ENCODE data around the gene CDK15. TPM values are rescaled to one million over a fixed set of nuclear protein-coding genes. Genes with fewer than 3 reads are reported as not detected.

Gene CDK15
- total RNA-seq, 1 experiment from 2014 or later: not detected

DNA sequence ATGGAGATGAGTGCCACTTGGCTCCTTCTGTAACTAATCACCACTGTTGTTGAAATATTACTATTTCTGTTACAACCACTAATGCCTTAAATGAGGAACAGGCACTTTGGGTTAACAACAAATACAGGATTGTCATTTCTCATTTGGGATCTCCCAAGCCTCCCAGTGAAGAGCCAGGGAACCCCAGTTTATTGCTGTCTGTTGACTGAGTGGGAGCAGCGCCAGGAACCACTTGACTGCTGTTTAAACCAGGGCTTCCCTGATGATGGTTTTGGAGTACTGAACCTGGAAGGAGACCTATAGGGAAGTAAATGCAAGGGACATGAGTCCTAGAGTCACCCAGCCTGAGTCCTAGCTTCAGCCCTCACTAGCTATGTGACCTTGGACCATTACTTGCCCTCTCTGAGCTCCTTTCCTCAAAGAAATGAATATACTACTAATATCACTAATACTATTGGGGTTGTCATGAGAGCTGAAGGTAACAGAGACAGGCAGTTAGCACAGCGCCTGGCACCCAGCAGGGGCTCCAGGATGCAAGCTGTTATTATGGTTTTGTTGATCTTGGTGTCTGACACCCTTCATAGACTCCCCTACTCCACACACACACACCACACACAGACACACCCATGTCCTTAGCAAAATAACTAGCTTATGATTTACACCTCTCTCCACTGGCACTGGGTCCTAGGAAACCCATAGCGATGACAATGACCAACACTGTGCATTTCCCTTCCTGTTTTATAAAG lies 123.1 kb downstream of the CDK15 start:
- ChIA-PET CTCF (no interaction called here), RAD21 (ENCODE audit: low non-redundant PET in 1 of 2, low total read pairs in 2 of 2, uncharacterized antibody in 2 of 2, unreplicated experiment in 2 of 2) (no interaction called here), POLR2A (no interaction called here)
- no peak for ATAC-seq
- no peaks in the 10 kb centered on the region for H3K4me1 ChIP-seq (ENCODE audit: control insufficient read depth in 1 of 2, insufficient read depth in 2 of 2, low read length in 2 of 2)
- DNase-seq (ENCODE audit: low read depth, low spot score): no peak
- no peaks in the 10 kb centered on the region for H3K9me2 ChIP-seq (ENCODE audit: insufficient read depth)
- H3K36me3 ChIP-seq (ENCODE audit: control insufficient read depth in 1 of 2, insufficient read depth in 2 of 2, low read length in 2 of 2): no peaks in the 10 kb centered on the region
- no peak for TF ChIP-seq POLR2A (IDR thresholded peaks at IDR 0.05; ENCODE audit: borderline replicate concordance, extremely low read depth, insufficient read depth, insufficient read length)
- TF ChIP-seq TCF7L2 (IDR thresholded peaks at IDR 0.05; ENCODE audit: borderline replicate concordance, extremely low read depth, insufficient read depth, insufficient read length): no peak
- no peak for TF ChIP-seq EZH2phosphoT487 (IDR thresholded peaks at IDR 0.05; ENCODE audit: borderline replicate concordance)
- TF ChIP-seq RAD21 (IDR thresholded peaks at IDR 0.05; ENCODE audit: low read depth): no peak
- TF ChIP-seq SP1 (IDR thresholded peaks at IDR 0.05; ENCODE audit: low read depth): no peak
- TF ChIP-seq CBX3 (IDR thresholded peaks at IDR 0.05; ENCODE audit: low read depth): no peak
- no peak for TF ChIP-seq EZH2 (IDR thresholded peaks at IDR 0.05)
- TF ChIP-seq ZNF274 (IDR thresholded peaks at IDR 0.05; ENCODE audit: low read depth, low read length): no peak
- H3K4me2 ChIP-seq (ENCODE audit: low read length): no peak overlapping the region
- no peak overlapping the region for H3K9ac ChIP-seq (ENCODE audit: low read length)
- H3K4me3 ChIP-seq (replicated peaks in 1 of 2; ENCODE audit: low read depth in 1 of 2, low read length in 2 of 2): no peak overlapping the region
- BruUV-seq (replicated peaks): no TSS peak
- no peaks in the 10 kb centered on the region for H3K79me2 ChIP-seq (ENCODE audit: insufficient read depth, low read length)
- no peak overlapping the region for H2AFZ ChIP-seq (ENCODE audit: low read depth, low read length, poor library complexity, severe bottlenecking)
- no peaks in the 10 kb centered on the region for H3K9me3 ChIP-seq (ENCODE audit: control insufficient read depth in 1 of 2, insufficient read depth in 1 of 2, low read depth in 1 of 2, low read length in 2 of 2)
- no peaks in the 10 kb centered on the region for H4K20me1 ChIP-seq (ENCODE audit: insufficient read depth)
- H3K27ac ChIP-seq (ENCODE audit: low read depth, low read length): no peak overlapping the region
- peaks cover 3% of the 10 kb centered on the region; the same call in 1 of the 2 replicates for H3K27me3 ChIP-seq (ENCODE audit: insufficient read depth, low read length)
- intact Hi-C loops (cut with micrococcal nuclease): no loop called here

DNA sequence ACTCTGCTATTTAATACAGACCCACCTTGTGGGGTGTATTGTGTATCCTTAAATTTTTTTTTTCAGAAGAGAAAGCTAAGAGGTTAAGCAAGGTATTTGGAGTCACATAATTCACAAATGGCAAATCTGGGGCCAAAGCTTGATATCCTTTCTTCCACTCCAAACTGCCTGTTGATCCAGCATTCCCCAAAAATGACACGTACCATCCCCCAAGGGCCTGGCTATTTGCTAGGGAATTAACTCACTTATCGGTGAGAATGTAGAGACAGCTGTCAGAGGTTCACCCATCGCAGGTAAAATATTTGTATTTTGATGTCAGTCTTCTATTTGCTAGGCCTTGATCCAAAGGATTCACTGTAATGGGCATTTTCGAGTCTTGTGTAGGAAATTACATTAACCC lies 123.7 kb downstream of the CDK15 start:
- Histone ChIP-seq H3K27me3 (ENCODE audit: insufficient read depth, low read length) (peaks cover 3% of the 10 kb centered on the region; the same call in 1 of the 2 replicates), H4K20me1 (ENCODE audit: insufficient read depth) (no peaks in the 10 kb centered on the region), H3K4me3 (replicated peaks in 1 of 2; ENCODE audit: low read depth in 1 of 2, low read length in 2 of 2) (no peak overlapping the region), H3K4me1 (ENCODE audit: control insufficient read depth in 1 of 2, insufficient read depth in 2 of 2, low read length in 2 of 2) (no peaks in the 10 kb centered on the region), H3K27ac (ENCODE audit: low read depth, low read length) (no peak overlapping the region), H2AFZ (ENCODE audit: low read depth, low read length, poor library complexity, severe bottlenecking) (no peak overlapping the region), H3K9me3 (ENCODE audit: control insufficient read depth in 1 of 2, insufficient read depth in 1 of 2, low read depth in 1 of 2, low read length in 2 of 2) (no peaks in the 10 kb centered on the region), H3K9me2 (ENCODE audit: insufficient read depth) (no peaks in the 10 kb centered on the region), H3K36me3 (ENCODE audit: control insufficient read depth in 1 of 2, insufficient read depth in 2 of 2, low read length in 2 of 2) (no peaks in the 10 kb centered on the region), H3K9ac (ENCODE audit: low read length) (no peak overlapping the region), H3K79me2 (ENCODE audit: insufficient read depth, low read length) (no peaks in the 10 kb centered on the region), H3K4me2 (ENCODE audit: low read length) (no peak overlapping the region)
- no TSS peak for BruUV-seq (replicated peaks)
- DNase-seq (ENCODE audit: low read depth, low spot score) (no peak), ATAC-seq (no peak)
- TF ChIP-seq, protein P1, sequence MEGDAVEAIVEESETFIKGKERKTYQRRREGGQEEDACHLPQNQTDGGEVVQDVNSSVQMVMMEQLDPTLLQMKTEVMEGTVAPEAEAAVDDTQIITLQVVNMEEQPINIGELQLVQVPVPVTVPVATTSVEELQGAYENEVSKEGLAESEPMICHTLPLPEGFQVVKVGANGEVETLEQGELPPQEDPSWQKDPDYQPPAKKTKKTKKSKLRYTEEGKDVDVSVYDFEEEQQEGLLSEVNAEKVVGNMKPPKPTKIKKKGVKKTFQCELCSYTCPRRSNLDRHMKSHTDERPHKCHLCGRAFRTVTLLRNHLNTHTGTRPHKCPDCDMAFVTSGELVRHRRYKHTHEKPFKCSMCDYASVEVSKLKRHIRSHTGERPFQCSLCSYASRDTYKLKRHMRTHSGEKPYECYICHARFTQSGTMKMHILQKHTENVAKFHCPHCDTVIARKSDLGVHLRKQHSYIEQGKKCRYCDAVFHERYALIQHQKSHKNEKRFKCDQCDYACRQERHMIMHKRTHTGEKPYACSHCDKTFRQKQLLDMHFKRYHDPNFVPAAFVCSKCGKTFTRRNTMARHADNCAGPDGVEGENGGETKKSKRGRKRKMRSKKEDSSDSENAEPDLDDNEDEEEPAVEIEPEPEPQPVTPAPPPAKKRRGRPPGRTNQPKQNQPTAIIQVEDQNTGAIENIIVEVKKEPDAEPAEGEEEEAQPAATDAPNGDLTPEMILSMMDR (IDR thresholded peaks at IDR 0.05 in 2 of 3, conservative IDR thresholded peaks at IDR 0.05 in 1 of 3; ENCODE audit: borderline replicate concordance in 1 of 3, insufficient read depth in 1 of 3, low read depth in 2 of 3, low read length in 2 of 3): no peak
- TF ChIP-seq, protein P2, sequence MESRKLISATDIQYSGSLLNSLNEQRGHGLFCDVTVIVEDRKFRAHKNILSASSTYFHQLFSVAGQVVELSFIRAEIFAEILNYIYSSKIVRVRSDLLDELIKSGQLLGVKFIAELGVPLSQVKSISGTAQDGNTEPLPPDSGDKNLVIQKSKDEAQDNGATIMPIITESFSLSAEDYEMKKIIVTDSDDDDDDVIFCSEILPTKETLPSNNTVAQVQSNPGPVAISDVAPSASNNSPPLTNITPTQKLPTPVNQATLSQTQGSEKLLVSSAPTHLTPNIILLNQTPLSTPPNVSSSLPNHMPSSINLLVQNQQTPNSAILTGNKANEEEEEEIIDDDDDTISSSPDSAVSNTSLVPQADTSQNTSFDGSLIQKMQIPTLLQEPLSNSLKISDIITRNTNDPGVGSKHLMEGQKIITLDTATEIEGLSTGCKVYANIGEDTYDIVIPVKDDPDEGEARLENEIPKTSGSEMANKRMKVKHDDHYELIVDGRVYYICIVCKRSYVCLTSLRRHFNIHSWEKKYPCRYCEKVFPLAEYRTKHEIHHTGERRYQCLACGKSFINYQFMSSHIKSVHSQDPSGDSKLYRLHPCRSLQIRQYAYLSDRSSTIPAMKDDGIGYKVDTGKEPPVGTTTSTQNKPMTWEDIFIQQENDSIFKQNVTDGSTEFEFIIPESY (IDR thresholded peaks at IDR 0.05; ENCODE audit: extremely low read depth, insufficient replicate concordance, low read length): no peak
- no peak for TF ChIP-seq ZNF274 (IDR thresholded peaks at IDR 0.05; ENCODE audit: low read depth, low read length)
- TF ChIP-seq, protein P3, sequence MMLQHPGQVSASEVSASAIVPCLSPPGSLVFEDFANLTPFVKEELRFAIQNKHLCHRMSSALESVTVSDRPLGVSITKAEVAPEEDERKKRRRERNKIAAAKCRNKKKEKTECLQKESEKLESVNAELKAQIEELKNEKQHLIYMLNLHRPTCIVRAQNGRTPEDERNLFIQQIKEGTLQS (IDR thresholded peaks at IDR 0.05): no peak
- ChIA-PET RAD21 (ENCODE audit: low non-redundant PET in 1 of 2, low total read pairs in 2 of 2, uncharacterized antibody in 2 of 2, unreplicated experiment in 2 of 2) (no interaction called here), CTCF (no interaction called here), POLR2A (no interaction called here)
- intact Hi-C loops (cut with micrococcal nuclease): no loop called here

Data from HCT116 (cell line).